NCI-H1092 treated with DMSO at 0.1 percent for 48 hours (cell line): ENCODE data around the gene LYRM1.

Experiments
- DNase-seq: peaks from one replicate; lab custom pipeline; 2025; lab: John Stamatoyannopoulos, UW

LYRM1 gene

DNA sequence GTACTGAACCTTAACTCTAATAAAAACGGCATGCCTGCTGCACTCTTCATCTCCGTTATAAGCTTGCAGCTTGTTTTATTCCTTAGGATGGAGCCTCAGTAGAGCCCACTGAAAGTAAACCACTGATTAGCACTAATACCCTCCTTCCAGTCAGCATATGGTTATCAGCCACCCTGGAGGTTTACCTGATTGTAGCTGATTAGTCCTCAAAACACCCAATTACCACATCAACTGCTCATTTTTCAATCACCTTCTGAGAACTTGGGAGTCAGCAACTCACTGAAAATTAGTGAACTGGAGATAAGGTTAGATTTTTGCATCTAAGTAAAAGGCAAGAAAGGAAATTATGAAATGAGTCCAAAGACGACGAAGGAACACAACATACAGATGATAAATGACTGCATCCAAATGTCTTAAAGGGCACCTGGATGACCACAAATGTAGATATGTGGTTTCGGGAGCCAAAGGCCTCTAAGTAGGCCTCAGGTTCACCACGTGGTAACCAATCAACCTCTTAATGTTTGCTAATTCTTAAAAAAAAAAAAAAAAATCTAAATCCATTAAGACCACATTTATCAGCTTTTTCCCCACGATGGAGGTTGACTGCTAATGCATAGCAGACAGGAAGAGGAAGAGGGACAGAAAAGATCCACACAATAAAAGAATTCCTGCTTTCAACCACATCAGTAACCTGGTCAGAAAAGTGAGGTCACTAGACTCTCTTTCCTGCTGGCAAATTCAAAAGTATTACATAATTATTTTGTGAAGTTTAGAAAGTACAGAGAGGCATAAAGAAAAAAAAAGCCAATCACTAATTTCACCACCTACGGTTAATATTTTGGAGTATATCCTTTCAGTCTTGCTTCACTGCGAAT, 28.4 kb upstream of the LYRM1 start:
- no peak for DNase-seq

DNA sequence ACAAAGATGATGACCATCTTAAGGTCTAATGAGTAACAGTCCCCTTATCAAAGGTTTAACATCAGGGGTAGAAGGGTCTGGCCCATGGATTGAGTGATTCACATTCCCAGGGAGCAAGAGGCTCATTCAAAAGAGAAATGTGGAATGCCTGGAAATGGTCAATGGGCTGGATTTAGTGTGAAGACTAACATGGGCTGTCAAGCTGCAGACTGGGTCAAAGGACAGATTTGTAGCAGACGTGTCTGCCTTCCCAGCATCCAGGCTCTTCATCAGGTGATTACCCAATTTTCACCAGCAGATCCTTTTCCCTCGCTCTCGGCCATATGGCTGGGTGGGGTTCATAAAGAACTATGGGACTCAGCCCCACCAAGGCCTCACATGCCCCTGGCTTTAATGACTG, 27.2 kb upstream of the LYRM1 start:
- DNase-seq, result no peak

DNA sequence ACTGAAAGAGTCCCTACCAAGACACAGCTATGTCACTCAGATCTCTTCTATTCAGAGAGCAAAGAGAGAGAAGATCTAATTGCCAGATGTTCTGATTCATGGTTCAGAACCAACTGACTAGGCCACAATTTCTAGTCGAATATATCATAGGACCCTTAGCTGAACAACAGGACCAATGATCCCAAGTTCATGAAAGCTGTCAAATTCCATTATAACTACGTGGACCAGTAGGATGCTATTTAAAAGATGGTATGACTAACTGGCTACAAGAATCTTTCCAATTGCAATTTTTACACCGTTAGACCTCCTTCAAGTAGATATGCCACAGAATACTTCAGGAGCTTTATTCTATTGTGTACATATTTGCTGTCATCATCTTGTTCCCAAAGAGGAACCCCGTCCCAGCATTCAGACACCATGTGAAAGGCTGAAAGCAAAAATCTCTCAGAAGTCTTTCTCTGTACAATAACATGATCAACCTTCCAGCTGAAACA, 26.4 kb upstream of the LYRM1 start:
- no peak for DNase-seq

DNA sequence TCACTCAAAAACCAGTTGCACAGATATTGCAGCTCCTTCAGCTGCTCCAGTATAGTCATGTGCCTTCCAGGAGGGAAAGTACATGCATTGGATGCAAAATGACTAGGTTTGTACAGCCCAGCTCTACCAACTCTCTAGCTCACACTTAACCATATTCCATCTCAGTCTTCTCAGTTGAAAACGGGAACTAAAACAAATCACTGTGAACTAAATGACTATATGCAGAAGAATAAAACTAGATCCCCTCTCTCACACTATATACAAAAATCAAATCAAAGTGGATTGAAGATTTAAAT, 25.3 kb upstream of the LYRM1 start:
- DNase-seq, result no peak

DNA sequence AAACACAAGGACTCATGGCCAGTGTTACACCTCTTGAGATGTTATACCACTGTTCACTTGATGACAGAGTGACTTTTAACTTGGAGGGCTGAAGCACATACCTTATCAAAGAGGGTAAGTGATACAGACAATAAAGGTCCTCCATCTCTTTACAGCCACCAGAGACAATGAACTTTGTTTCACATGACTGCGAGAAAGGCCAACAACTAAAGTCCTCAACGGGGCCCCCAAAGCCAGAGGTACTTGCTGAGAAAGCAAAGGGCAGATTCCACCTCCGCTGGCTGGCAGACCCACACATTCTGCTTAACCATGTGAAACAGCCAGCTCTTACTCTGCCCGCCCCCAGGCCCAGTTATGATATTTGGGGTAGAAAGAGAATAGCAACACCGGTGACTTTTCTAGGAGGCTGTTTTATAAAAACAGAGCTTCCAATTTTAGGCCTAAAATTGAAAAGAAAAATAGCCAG, 21.9 kb upstream of the LYRM1 start:
- no peak for DNase-seq

DNA sequence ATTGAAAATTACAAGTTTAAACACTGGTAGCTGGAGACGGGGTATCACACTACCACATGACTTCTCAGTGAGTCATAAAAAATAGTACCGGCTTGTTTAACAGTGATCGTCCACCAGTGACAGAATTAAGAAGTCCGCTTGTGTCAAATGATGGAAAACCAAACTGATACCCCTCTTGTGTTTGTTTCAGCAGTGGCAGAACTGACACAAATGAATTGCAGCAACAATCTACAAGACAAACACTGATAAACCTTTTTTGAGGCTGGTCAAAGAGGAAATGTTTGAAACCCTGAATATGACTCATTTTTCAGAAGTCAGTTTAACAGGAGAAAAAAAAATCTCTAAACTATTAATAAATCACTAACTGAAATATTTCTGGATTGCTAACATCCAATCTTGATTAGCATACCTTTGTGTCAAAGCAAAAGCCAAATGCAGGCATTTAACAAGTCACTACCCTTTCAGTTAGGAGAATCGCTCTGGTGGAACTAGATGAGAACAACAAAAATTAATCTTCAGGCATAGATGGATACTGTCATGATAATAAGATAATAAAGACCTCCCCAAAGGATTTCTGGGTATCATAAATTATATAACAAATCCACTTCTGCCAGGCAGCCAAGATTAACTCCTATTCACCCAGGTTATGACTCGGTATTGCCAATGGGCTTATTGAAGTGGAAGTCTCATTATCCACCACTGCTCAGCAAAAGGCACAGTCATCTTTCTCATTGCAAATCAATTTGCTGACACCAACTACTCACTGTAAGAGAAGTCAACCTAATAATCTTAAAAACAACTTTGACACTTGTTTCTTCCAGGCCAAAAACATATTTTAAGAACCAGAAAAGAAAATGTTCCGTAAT, 21.2 kb upstream of the LYRM1 start:
- DNase-seq, result no peak

DNA sequence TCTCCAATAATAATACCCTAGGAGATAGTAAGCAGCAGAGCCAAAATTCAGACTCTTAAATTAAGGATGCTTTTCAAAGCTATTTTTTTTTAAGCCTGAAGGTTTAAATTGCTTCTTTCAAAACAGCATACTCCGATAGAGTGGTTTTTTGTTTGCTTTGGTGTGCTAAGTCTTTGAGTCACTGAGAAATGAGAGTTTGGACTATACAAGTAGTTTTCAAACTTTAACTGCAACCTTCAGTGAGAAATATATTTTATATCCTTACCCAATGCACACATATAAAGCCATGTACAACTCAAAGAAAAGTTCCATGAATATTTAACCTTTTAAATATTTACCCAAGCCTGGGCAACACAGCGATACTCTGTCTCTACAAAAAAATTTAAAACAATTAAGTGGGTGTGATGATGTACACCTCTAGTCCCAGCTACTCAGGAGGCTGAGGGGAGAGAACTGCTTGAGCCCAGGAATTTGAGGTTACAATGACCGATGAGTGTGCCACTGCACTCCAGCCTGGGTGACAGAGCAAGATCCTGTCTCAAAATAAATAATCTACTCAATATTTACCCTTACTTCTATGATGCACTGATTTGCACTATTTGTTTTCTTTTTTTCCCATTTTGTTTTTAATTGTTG, 19.6 kb upstream of the LYRM1 start:
- DNase-seq, result no peak

DNA sequence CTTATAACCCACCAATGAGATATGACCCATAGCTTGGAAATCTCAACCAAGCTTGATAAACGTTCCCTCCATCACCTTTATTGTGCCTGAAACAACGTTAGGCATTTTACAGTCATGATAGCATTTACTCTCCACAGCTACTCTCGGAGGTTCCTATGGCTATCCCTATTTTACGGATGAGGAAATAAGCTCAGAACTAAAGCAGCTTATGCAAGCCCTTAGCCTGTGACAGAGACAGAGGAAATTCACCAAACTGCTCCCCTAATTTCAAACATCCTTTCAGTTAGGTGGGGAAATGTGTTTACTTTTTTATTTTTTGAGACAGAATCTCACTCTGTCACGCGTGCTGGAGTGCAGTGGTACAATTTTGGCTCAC, 19.1 kb upstream of the LYRM1 start:
- DNase-seq, result no peak

DNA sequence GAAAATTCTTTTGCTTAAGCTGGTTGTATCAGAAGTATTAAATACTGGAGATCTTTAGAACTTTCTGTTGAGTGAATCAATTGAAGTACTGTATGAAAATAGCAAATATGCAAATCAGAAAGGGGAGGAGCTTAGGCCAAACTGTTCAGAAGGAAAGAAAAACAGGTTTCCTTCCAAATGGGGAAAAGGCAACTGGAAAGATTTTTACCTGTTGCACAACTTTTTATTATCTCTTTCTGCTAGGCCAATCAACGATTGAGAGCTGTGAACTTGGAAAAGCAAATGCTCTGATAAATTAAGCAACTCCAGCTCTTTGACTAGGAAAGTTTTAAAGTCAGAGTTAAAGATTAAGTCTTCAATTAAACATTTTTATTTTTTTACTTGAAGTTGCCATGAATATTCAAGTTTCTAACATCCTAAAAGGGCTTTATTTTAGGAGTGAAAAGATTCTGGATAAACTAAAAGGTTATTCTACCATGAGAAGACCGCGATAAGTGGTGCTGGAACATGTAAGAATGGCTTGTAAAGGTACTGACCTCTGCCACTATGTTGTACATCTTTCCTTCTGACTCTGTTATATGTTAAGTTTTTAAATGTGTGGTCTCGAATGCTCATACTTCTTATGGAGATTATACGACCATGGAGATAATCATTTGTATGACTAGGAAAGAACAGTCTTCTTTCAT, 16.9 kb upstream of the LYRM1 start:
- no peak for DNase-seq

DNA sequence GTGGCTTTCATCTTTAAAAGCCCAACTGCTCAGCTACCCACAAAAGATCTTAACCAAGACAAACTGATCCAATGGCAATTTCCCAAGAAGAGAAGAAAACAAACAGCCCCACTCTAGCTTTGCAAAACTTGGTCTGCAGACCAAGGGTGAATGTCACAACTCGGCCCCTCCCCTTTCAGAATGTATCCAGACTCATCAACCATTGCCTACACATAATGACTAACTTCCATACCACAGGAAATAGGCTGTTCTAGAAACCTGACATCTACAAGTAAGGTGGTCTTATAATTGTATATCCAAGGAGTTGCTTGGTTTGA, 16.4 kb upstream of the LYRM1 start:
- no peak for DNase-seq

DNA sequence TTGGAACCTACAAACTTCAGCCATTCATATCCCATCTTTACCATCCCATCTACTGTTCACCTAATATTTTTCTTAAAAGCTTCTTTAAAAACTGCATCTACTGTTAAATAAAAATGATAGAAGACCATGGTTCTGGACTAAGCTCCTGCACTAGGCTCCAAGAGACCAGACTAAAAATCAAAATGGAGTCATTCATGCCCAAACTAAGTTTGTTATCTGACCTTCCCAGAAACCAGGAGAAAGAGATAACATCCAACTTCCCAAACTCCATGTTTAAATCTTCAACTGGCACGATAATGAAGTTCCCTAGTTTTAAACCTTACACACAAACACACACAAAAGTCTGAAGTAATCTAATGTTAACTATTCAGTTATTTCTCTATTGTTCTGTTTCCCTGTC, 14.3 kb upstream of the LYRM1 start:
- no peak for DNase-seq

DNA sequence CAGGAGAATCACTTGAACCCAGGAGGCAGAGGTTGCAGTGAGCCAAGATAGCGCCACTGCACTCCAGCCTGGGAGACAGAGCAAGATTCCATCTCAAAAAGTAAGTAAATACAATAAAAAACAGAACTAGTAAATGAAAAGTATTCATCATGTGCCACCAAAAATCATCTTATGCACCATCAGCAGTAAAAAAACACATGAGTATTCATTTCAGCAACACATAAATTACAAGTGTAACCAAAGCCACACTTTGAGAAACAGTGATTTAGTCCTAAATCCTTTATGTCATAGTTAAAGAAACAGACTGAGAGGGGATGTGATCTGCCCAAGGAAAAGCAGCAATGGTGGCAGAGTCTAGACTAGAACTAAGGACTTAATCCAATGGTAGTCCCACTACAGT, 13.4 kb upstream of the LYRM1 start:
- no peak for DNase-seq

DNA sequence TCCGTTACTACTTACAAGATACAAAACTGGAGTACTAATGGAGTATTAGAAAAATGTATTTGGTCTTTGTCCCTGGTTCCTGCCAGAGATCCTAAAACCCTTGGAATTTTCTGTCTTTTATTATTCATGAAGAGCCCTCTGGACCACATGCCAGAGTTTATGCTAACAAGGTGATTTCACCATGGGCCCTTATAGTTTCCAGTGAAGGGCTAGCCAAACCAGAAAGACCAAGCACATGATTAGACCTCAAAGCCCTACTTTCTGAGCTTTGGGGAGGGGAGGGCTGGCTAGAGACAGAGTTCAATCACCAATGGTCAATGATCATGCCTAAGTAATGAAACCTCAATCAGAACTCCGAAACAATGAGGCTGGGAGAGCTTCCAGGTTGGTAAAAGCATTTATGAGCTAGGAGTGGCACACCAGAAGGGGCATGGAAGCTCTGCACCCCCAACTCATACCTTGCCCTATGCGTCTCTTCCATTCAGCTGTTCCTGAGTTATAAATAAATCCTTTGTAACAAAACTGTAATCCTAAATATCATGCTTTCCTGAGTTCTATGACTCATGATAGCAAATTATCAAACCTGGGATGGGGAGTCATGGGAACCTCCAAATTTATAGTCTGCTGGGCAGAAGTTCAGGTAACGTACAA, 10.8 kb upstream of the LYRM1 start:
- DNase-seq, result no peak

DNA sequence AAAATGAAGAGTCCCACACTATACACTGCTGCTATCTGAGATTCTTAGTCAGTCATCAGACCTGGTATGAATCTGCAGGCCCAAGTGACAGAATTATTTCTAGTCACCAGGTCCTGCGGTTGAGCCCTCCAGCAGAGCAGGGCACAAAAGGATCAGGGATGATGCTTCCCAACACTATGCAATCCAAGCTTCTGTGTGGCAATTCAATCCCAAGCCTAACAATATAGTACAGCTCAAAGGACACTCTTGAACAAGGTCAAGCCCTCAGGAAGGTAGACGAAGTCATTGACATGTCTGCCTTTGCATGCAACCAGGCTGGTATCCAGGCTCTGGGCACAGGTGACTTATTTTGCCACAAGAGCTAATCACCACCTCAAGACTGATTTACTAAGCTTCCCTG, 6.2 kb upstream of the LYRM1 start:
- no peak for DNase-seq

DNA sequence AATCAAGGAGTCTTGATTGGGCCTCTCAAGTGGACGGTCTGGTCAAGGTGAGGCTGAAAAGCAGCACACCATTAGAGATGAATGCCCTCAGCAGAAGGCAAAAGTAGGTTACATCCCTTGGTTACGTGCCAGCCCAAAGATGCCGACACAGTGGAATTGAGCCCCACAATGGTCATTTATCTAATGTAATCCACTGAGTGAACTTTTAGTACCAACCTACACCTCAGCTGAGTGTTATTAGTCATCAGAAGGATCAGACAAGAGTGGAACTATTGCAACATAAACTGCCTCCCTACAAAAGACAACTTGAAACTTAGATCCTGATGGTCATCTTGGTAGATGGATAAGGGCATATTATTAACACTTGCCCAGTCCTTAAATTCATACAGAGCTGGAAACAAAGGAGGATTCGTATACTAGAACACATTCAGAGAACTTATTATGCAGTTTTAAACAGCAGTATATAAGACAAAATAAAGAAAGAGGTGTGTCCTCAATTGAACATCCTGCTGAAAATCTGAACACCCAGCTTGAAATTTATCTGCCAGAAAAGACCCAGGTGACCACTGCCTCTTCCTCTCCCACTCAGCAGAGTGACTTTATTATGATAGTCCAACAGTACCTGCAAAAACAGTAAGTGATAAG, 3.2 kb upstream of the LYRM1 start:
- no peak for DNase-seq

DNA sequence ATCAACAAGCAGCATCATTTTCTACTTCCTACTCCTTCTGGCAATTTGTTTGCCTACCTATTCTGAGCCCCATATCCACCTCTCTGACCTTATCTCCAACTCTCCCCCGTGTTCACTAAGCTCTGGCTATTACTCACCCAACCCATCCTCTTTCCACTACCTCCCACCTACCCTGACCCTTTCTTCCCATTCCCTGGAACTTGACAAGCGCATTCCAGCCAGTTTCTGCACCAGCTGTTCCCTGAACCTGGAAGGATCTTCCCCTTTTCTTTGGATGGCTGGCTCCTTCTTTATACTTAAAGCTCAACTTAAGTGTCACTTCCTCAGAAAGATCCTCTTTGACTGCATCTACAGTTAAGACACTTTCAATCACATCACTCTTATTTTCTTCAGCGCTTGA, 2.6 kb upstream of the LYRM1 start:
- no peak for DNase-seq

DNA sequence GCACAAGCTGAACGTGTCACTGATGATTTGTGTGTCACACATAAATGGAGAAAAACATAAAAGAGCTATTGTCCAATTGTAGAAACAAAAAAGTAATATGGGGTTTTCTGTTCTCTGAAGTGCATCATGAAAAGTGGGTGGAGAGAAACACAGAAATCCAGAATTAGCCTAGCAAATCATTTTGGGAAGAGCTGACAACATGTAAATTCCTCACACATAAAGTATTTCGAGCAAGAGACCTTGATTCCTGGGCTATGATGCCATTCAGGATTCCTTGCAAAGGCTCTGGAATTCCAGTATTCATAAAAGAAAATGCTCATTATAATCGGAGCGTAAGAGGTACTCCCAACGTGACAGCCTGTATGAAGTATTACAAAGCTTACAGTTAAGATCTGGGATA, 1.5 kb upstream of the LYRM1 start:
- DNase-seq, result no peak

DNA sequence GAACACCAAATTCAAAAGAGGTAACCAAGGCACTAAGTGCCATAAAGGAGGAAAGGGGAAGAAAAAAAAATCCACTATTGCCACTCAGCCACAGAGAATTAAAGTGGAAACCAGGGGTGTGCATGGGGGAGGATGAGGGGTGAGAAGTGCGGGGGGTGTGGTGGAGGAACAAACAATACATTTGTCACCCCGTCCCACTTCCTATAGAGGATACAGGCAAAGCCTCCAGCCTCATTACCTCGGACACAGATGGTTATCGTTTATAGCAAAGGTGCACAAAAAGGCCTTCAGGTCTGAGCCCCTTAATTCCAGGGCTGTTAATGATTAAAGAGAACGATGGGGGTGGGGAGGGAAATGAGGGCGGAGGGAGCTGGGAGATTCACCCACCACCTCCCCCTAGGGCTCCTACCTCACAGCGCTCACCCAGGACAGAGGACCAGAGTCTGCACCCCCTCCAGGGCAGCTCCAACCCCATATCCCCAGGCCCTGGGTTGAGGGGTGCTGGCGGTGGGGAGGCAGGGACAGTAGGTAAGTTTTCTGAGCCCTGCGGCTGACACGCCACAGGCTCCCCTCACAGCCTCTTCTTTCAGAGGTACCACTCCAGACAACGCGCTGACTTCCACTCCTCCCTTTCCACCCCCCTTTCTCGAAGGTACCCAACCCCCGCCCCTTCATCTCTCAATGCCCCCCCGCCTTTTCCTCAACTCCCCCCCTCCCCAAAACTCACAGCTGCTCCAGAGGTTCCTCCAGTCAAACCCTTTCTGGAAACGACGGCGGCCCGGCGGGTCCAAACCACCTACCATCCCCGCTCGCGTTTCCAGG, 883 bp upstream of the LYRM1 start:
- no peak for DNase-seq

DNA sequence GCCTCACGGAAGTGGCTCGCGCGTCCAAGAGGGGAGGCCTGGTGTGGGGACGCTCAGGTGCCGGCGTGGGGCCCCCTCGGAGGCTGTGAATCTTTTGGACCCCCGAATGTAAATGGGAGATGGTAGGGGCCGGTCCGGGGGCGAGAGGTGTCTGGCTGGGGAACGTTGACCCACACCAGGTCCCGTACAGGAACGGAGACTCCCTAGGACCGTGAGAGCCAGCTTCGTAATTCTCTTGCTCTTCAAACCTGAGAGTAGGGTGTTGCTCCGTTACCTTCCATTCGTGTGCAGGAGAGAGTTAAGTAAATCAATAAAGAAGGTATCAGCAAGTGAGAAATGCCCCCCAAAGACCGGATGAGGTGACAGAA, 481 bp downstream of the LYRM1 start:
- DNase-seq, result no peak

DNA sequence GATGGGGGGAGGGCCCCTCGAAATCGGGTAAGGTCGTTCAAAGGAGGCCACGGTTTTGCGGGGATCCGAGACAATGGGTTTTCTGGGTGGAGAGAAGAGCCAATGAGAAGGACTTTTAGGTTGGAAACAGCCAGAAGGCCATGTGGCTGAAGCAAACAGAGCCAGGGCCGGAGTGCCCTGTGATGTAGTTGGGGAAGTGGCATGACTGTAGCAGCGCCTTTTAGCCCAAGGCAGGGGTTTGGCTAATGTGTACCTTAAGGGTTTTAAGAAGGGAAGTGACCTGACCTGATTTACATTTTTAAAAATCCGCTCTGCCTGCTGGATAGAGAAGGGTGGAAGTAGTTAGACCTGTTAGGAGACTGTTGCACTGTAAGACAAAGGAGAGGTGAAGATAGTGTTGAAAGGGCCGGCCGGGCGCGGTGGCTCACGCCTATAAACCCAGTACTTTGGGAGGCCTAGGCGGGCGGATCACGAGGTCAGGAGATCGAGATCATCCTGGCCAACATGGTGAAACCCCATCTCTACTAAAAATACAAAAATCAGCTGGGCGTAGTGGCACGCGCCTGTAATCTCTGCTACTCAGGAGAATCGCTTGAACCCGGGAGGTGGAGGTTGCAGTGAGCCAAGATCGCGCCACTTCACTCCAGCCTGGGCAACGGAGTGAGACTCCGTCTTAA, 1.0 kb downstream of the LYRM1 start:
- peak; percentile 42 for DNase-seq
